Neural cell (in vitro differentiated cells): ENCODE results near the gene TMSB4X. TPM values are rescaled to one million over a fixed set of nuclear protein-coding genes. Genes with fewer than 3 reads are reported as not detected.

Experiments used
- H2AFZ ChIP-seq: fragments of 200-600, 300-800 bp; sonication (generic), shearing (Covaris generic); 2 replicates; pipeline ENCODE4 v1.6.0; 2014; ENCODE audit warnings: low read depth, mild to moderate bottlenecking, antibody characterized with exemption, low read length, moderate library complexity
- H3F3A ChIP-seq: fragments of 200-600 bp; shearing (Covaris generic); 2 replicates; pipeline ENCODE4 v1.6.1; 2016; ENCODE audit warnings: mild to moderate bottlenecking, moderate library complexity, mixed read lengths, antibody characterized with exemption, low read length; ENCODE audit not compliant: insufficient read depth, poor library complexity, severe bottlenecking
- H3K27ac ChIP-seq: fragments of 200-600, 300-800 bp; sonication (generic), shearing (Covaris generic); 2 replicates; pipeline ENCODE4 v1.5.1; 2014; ENCODE audit warnings: mild to moderate bottlenecking, low read length, moderate library complexity
- H3K27me3 ChIP-seq: fragments of 300-800, 200-600 bp; sonication (generic), shearing (Covaris generic); 2 replicates; pipeline ENCODE4 v1.6.0; 2014; ENCODE audit warnings: mild to moderate bottlenecking, low read depth, low read length, moderate library complexity; ENCODE audit not compliant: insufficient read depth
- H3K36me3 ChIP-seq: fragments of 300-800, 200-600 bp; sonication (generic), shearing (Covaris generic); 2 replicates; pipeline ENCODE4 v1.5.1; 2014; ENCODE audit warnings: mild to moderate bottlenecking, antibody characterized with exemption, low read length, moderate library complexity; ENCODE audit not compliant: insufficient read depth
- H3K4me2 ChIP-seq: fragments of 300-800, 200-600 bp; sonication (generic), shearing (Covaris generic); 2 replicates; pipeline ENCODE4 v1.6.0; 2014; ENCODE audit warnings: mild to moderate bottlenecking, low read length
- H3K4me3 ChIP-seq: fragments of 300-800, 200-600 bp; sonication (generic), shearing (Covaris generic); 2 replicates; pipeline ENCODE4 v1.5.1; 2014; ENCODE audit warnings: mild to moderate bottlenecking, low read length, moderate library complexity
- H3K79me2 ChIP-seq: fragments of 200-600 bp; shearing (Covaris generic); replicated peaks from 2 replicates; pipeline ENCODE4 v1.6.0; 2014; ENCODE audit warnings: mild to moderate bottlenecking, low read length, moderate library complexity; ENCODE audit not compliant: insufficient read depth
- H3K9ac ChIP-seq: fragments of 300-800, 200-600 bp; sonication (generic), shearing (Covaris generic); 2 replicates; pipeline ENCODE4 v1.6.1; 2016; ENCODE audit warnings: mild to moderate bottlenecking, low read length, mixed read lengths
- H3K9me2 ChIP-seq: fragments of 200-600 bp; shearing (Covaris generic); 2 replicates; pipeline ENCODE4 v1.6.1; 2016; ENCODE audit warnings: mild to moderate bottlenecking, low read length, mixed read lengths; ENCODE audit not compliant: insufficient read depth
- H3K9me3 ChIP-seq: fragments of 200-600, 300-800 bp; sonication (generic), shearing (Covaris generic); 2 replicates; pipeline ENCODE4 v1.6.1; 2016; ENCODE audit warnings: mild to moderate bottlenecking, mixed run types, low read length, moderate library complexity, mixed read lengths
- H4K20me1 ChIP-seq: fragments of 200-600 bp; shearing (Covaris generic); 2 replicates; pipeline ENCODE4 v1.6.1; 2016; ENCODE audit warnings: mild to moderate bottlenecking, mixed run types; ENCODE audit not compliant: insufficient read depth
- EP300 ChIP-seq: fragments of 450-650 bp; conservative IDR thresholded peaks from 2 replicates; pipeline ENCODE4 v1.6.1; 2014; ENCODE audit warnings: antibody characterized with exemption, mild to moderate bottlenecking, moderate library complexity; ENCODE audit not compliant: poor library complexity, severe bottlenecking
- EZH2 ChIP-seq: fragments of 200-600, 300-800 bp; shearing (Covaris generic), sonication (generic); IDR thresholded peaks from 2 replicates; pipeline ENCODE4 v1.6.1; 2014; ENCODE audit warnings: antibody characterized with exemption, low read length, borderline replicate concordance, mild to moderate bottlenecking; ENCODE audit not compliant: insufficient read depth, poor library complexity, severe bottlenecking
- MXI1 ChIP-seq: fragments of 450-650 bp; conservative IDR thresholded peaks from 2 replicates; pipeline ENCODE4 v1.6.1; 2014; ENCODE audit warnings: antibody characterized with exemption, mild to moderate bottlenecking; ENCODE audit not compliant: poor library complexity, severe bottlenecking
- POLR2AphosphoS5 ChIP-seq: IDR thresholded peaks from 2 replicates; pipeline ENCODE4 v1.6.1; 2012
- RAD21 ChIP-seq: fragments of 450-650 bp; conservative IDR thresholded peaks from 2 replicates; pipeline ENCODE4 v1.6.1; 2014; ENCODE audit warnings: antibody characterized with exemption, mild to moderate bottlenecking, moderate library complexity
- SMC3 ChIP-seq: fragments of 450-650 bp; conservative IDR thresholded peaks from 2 replicates; pipeline ENCODE4 v1.6.1; 2014; ENCODE audit warnings: antibody characterized with exemption, mild to moderate bottlenecking, moderate library complexity; ENCODE audit not compliant: poor library complexity
- TAF1 ChIP-seq: IDR thresholded peaks from 2 replicates; pipeline ENCODE4 v1.6.1; 2012; ENCODE audit warnings: low read depth
- polyA plus RNA-seq: library from polyadenylated mRNA; depleted of rRNA; stranded (reverse); fragments of >200 nt; gene quantifications from 2 replicates; pipeline ENCODE4 v1.2.3, GENCODE V29; 2014
- TF ChIP-seq, protein P1 (sequence below): IDR thresholded peaks from 2 replicates; pipeline ENCODE4 v1.6.1; 2012; ENCODE audit warnings: borderline replicate concordance
- TF ChIP-seq, protein P2 (sequence below): fragments of 450-650 bp; IDR thresholded peaks from 2 replicates; pipeline ENCODE4 v1.5.1; 2014; ENCODE audit warnings: antibody characterized with exemption, mild to moderate bottlenecking, moderate library complexity; ENCODE audit not compliant: poor library complexity, severe bottlenecking

Gene TMSB4X
- polyA plus RNA-seq, 1 donor from 2014 or later, result 11,381 TPM

DNA sequence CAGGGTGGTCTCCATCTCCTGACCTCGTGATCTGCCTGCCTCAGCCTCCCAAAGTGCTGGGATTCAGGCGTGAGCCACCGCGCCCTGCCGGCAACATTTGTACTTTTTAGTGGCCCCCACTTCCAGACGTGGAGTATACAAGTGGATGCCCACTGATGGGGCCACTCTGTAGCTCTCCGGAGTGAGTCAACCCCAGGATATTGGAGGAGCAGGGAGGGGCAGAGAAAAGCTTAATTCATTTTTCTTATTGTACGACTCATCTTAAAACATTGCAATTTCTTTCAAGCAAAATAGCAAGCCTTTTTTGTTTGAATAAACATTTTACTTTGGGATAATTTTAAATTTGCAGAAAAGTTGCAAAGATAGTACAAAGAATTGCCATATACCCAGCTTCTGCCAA is 34.9 kb downstream of the TMSB4X start:
- Histone ChIP-seq H3K79me2 (no peaks in the 10 kb centered on the region), H3K9ac (no peak overlapping the region), H3K4me3 (no peak overlapping the region), H3K36me3 (no peaks in the 10 kb centered on the region), H3K27ac (no peak overlapping the region), H3F3A (no peaks in the 10 kb centered on the region), H3K9me3 (no peaks in the 10 kb centered on the region), H3K4me2 (no peak overlapping the region), H3K27me3 (no peaks in the 10 kb centered on the region), H4K20me1 (no peaks in the 10 kb centered on the region), H3K9me2 (no peaks in the 10 kb centered on the region), H2AFZ (no peak overlapping the region)
- TF ChIP-seq EZH2 (no peak), MXI1 (no peak), SMC3 (no peak), EP300 (no peak), RAD21 (no peak), POLR2AphosphoS5 (no peak), TAF1 (no peak)
- TF ChIP-seq, protein P1, sequence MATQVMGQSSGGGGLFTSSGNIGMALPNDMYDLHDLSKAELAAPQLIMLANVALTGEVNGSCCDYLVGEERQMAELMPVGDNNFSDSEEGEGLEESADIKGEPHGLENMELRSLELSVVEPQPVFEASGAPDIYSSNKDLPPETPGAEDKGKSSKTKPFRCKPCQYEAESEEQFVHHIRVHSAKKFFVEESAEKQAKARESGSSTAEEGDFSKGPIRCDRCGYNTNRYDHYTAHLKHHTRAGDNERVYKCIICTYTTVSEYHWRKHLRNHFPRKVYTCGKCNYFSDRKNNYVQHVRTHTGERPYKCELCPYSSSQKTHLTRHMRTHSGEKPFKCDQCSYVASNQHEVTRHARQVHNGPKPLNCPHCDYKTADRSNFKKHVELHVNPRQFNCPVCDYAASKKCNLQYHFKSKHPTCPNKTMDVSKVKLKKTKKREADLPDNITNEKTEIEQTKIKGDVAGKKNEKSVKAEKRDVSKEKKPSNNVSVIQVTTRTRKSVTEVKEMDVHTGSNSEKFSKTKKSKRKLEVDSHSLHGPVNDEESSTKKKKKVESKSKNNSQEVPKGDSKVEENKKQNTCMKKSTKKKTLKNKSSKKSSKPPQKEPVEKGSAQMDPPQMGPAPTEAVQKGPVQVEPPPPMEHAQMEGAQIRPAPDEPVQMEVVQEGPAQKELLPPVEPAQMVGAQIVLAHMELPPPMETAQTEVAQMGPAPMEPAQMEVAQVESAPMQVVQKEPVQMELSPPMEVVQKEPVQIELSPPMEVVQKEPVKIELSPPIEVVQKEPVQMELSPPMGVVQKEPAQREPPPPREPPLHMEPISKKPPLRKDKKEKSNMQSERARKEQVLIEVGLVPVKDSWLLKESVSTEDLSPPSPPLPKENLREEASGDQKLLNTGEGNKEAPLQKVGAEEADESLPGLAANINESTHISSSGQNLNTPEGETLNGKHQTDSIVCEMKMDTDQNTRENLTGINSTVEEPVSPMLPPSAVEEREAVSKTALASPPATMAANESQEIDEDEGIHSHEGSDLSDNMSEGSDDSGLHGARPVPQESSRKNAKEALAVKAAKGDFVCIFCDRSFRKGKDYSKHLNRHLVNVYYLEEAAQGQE, result no peak
- TF ChIP-seq, protein P2, sequence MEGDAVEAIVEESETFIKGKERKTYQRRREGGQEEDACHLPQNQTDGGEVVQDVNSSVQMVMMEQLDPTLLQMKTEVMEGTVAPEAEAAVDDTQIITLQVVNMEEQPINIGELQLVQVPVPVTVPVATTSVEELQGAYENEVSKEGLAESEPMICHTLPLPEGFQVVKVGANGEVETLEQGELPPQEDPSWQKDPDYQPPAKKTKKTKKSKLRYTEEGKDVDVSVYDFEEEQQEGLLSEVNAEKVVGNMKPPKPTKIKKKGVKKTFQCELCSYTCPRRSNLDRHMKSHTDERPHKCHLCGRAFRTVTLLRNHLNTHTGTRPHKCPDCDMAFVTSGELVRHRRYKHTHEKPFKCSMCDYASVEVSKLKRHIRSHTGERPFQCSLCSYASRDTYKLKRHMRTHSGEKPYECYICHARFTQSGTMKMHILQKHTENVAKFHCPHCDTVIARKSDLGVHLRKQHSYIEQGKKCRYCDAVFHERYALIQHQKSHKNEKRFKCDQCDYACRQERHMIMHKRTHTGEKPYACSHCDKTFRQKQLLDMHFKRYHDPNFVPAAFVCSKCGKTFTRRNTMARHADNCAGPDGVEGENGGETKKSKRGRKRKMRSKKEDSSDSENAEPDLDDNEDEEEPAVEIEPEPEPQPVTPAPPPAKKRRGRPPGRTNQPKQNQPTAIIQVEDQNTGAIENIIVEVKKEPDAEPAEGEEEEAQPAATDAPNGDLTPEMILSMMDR, result no peak

DNA sequence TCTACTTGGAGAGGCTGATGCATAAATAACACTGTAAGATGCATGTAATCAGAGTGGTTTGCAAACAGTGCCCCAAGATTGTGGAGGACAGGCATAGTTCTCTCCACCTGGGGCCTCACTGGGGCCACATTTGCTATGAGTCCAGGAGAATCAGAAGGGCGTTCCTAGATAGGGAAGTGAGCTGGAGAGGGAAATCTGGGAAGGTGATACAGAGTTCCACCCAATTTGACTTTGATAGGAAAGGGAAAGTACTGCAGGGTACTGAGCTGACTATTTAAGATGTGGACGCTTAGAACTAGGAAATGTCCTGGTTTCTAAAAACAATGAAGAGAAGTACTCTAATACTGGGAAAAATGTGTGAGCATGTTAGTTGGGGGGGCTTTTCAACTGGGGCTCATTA is 35.6 kb downstream of the TMSB4X start:
- Histone ChIP-seq H3K4me2 (no peak overlapping the region), H3K36me3 (no peaks in the 10 kb centered on the region), H3K4me3 (no peak overlapping the region), H3K27ac (no peak overlapping the region), H2AFZ (no peak overlapping the region), H3F3A (no peaks in the 10 kb centered on the region), H3K9ac (no peak overlapping the region), H4K20me1 (no peaks in the 10 kb centered on the region), H3K27me3 (no peaks in the 10 kb centered on the region), H3K9me3 (no peaks in the 10 kb centered on the region), H3K79me2 (no peaks in the 10 kb centered on the region), H3K9me2 (no peaks in the 10 kb centered on the region)
- TF ChIP-seq, protein P2, result no peak
- no peak for TF ChIP-seq TAF1
- TF ChIP-seq EZH2, result no peak
